ENCODE measurements around the gene CIITA. TPM values are rescaled to one million over a fixed set of nuclear protein-coding genes. Genes with fewer than 3 reads are reported as not detected.
A peak's percentile ranks its signal among the peaks of the same experiment; 100 is the strongest.

The CIITA gene
- total RNA-seq, 1 donor from 2014 or later = 0.13 TPM

- no peak for TF ChIP-seq CTCF (IDR thresholded peaks at IDR 0.05; ENCODE audit: unreplicated experiment)
- Mint-ChIP-seq H3K9me3 (ENCODE audit: unreplicated experiment) (no peaks in the 10 kb centered on the region), H3K4me3 (ENCODE audit: unreplicated experiment) (no peak overlapping the region), H3K27me3 (ENCODE audit: unreplicated experiment) (no peaks in the 10 kb centered on the region), H3K4me1 (ENCODE audit: unreplicated experiment) (peaks cover 1% of the 10 kb centered on the region), H3K27ac (ENCODE audit: unreplicated experiment) (no peak overlapping the region), H3K36me3 (ENCODE audit: low read depth, unreplicated experiment) (peaks cover 33% of the 10 kb centered on the region)
- no peak for DNase-seq (ENCODE audit: low spot score)
Observed at GRCh38 chr16:10972108-10972818, 95.3 kb downstream of the CIITA start.

DNA sequence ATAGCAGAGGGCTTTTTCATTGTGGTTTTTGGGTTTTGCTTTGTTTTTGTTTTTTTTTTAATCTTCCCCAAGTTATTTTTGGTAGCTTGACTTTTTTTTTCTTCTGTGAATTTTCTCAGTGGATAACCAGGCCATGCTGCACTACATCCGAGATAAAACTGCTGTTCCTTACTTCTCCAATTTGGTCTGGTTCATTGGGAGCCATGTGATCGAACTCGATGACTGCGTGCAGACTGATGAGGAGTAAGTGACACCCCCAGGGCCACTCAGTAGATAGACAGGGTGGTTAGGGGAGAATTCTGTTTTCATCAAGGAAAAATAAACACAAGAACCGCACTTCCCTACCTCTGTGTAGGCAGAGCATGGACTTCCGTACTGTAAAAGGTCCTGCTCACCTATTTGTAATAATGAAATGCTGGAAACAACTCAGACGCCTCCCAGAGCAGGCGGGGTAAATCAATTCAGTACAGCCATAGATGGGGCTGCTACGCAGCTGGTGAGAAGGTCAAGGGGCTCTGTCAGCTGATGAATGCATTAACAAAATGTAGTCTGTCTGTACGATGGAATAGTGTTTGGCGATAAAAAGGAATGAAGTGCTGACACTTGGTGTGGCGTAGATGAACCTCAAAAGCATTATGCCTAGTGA, 95.9 kb downstream of the CIITA start:
- no peak for TF ChIP-seq CTCF (IDR thresholded peaks at IDR 0.05; ENCODE audit: unreplicated experiment)
- H3K27me3 Mint-ChIP-seq (ENCODE audit: unreplicated experiment) = peaks cover 2% of the 10 kb centered on the region
- no peaks in the 10 kb centered on the region for H3K9me3 Mint-ChIP-seq (ENCODE audit: unreplicated experiment)
- no peak overlapping the region for H3K27ac Mint-ChIP-seq (ENCODE audit: unreplicated experiment)
- peaks cover 33% of the 10 kb centered on the region for H3K36me3 Mint-ChIP-seq (ENCODE audit: low read depth, unreplicated experiment)
- no peak for DNase-seq (ENCODE audit: low spot score)
- H3K4me1 Mint-ChIP-seq (ENCODE audit: unreplicated experiment) = peaks cover 8% of the 10 kb centered on the region
- H3K4me3 Mint-ChIP-seq (ENCODE audit: unreplicated experiment) = no peak overlapping the region

GRCh38 chr16:10976634-10977033, 99.6 kb downstream of the CIITA start:
- no peak for TF ChIP-seq CTCF (IDR thresholded peaks at IDR 0.05; ENCODE audit: unreplicated experiment)
- Mint-ChIP-seq H3K36me3 (ENCODE audit: low read depth, unreplicated experiment) (peaks cover 31% of the 10 kb centered on the region), H3K27ac (ENCODE audit: unreplicated experiment) (no peak overlapping the region), H3K4me3 (ENCODE audit: unreplicated experiment) (no peak overlapping the region), H3K9me3 (ENCODE audit: unreplicated experiment) (no peaks in the 10 kb centered on the region), H3K4me1 (ENCODE audit: unreplicated experiment) (peaks cover 27% of the 10 kb centered on the region), H3K27me3 (ENCODE audit: unreplicated experiment) (peaks cover 4% of the 10 kb centered on the region)
- DNase-seq (ENCODE audit: low spot score) = no peak

- no peak for TF ChIP-seq CTCF (IDR thresholded peaks at IDR 0.05; ENCODE audit: unreplicated experiment)
- DNase-seq (ENCODE audit: low spot score) = no peak
- Mint-ChIP-seq H3K9me3 (ENCODE audit: unreplicated experiment) (no peaks in the 10 kb centered on the region), H3K27me3 (ENCODE audit: unreplicated experiment) (peaks cover 5% of the 10 kb centered on the region), H3K36me3 (ENCODE audit: low read depth, unreplicated experiment) (peaks cover 22% of the 10 kb centered on the region), H3K27ac (ENCODE audit: unreplicated experiment) (peak overlapping the region; percentile 44), H3K4me3 (ENCODE audit: unreplicated experiment) (no peak overlapping the region), H3K4me1 (ENCODE audit: unreplicated experiment) (peaks cover 27% of the 10 kb centered on the region)
Observed at GRCh38 chr16:10978124-10978523, 101.1 kb downstream of the CIITA start.

DNA sequence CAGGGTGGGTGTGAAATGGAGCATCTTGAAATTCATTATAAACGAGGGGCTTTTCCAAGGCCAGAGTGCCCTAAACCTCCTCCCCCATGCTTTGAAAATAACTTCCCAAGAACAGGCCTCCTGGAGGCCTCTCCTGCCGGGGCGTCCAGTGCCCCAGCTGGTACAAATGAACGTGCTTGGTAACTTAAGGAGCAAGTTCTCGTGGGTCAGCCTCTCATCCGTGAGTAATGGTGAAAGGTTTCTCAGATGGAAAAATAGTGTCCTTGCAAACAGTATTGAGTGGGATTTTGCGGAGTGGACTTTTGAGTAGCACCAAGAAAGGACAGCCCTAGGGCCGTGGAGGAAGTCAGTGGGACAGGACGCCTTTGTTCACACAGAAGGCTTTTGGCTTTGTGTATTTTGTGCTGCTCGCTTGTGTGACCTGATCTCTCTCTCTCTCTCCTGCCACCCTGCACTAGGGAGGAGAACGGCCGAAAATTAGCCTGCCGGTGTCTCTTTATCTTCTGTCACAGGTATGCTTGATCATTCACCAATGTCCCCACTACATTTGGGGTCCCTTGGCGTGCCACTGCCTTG, 102.0 kb downstream of the CIITA start:
- Mint-ChIP-seq H3K4me1 (ENCODE audit: unreplicated experiment) (peaks cover 27% of the 10 kb centered on the region), H3K27ac (ENCODE audit: unreplicated experiment) (peak overlapping the region; percentile 44), H3K27me3 (ENCODE audit: unreplicated experiment) (peaks cover 5% of the 10 kb centered on the region), H3K9me3 (ENCODE audit: unreplicated experiment) (no peaks in the 10 kb centered on the region), H3K4me3 (ENCODE audit: unreplicated experiment) (peak overlapping the region; percentile 33), H3K36me3 (ENCODE audit: low read depth, unreplicated experiment) (peaks cover 22% of the 10 kb centered on the region)
- no peak for TF ChIP-seq CTCF (IDR thresholded peaks at IDR 0.05; ENCODE audit: unreplicated experiment)
- no peak for DNase-seq (ENCODE audit: low spot score)

All from endothelial cell (in vitro differentiated cells).